Fibroblast of skin of back (primary cell): ENCODE results near the gene HIP1R.
A peak's percentile ranks its signal among the peaks of the same experiment; 100 is the strongest.

ENCODE experiments used
- DNase-seq: peaks from one replicate; pipeline ENCODE4 v3.0.0-alpha.2; 2013

The HIP1R gene

GRCh38 chr12:122861587-122861970, 26.3 kb downstream of the HIP1R start:
- DNase-seq, result no peak

- DNase-seq, result no peak
Observed at GRCh38 chr12:122862110-122862634, 26.9 kb downstream of the HIP1R start.

GRCh38 chr12:122862872-122863701, 27.8 kb downstream of the HIP1R start:
- no peak for DNase-seq

GRCh38 chr12:122864894-122865253, 29.6 kb downstream of the HIP1R start:
- DNase-seq, result no peak

- DNase-seq, result no peak
Observed at GRCh38 chr12:122865268-122866231, 30.3 kb downstream of the HIP1R start.

GRCh38 chr12:122866379-122866778, 31.1 kb downstream of the HIP1R start:
- DNase-seq, result no peak

GRCh38 chr12:122866950-122867607, 31.8 kb downstream of the HIP1R start:
- DNase-seq, result no peak

GRCh38 chr12:122867691-122868461, 32.6 kb downstream of the HIP1R start:
- no peak for DNase-seq

GRCh38 chr12:122868471-122869177, 33.4 kb downstream of the HIP1R start:
- DNase-seq, result no peak

GRCh38 chr12:122869207-122869973, 34.1 kb downstream of the HIP1R start:
- DNase-seq, result no peak

GRCh38 chr12:122870163-122870842, 35.0 kb downstream of the HIP1R start:
- no peak for DNase-seq

- peak; percentile 68 for DNase-seq
Observed at GRCh38 chr12:122870867-122871664, 35.8 kb downstream of the HIP1R start.

- DNase-seq, result peak; percentile 94
Observed at GRCh38 chr12:122871851-122872780, 36.9 kb downstream of the HIP1R start.

- no peak for DNase-seq
Observed at GRCh38 chr12:122872815-122873361, 37.6 kb downstream of the HIP1R start.

GRCh38 chr12:122873540-122873939, 38.3 kb downstream of the HIP1R start:
- no peak for DNase-seq

- no peak for DNase-seq
Observed at GRCh38 chr12:122874081-122874480, 38.8 kb downstream of the HIP1R start.

GRCh38 chr12:122875590-122876220, 40.4 kb downstream of the HIP1R start:
- DNase-seq, result no peak
